Thymus (tissue), 14 donors: ENCODE measurements around the gene PHLDA1. TPM values are rescaled to one million over a fixed set of nuclear protein-coding genes. Genes with fewer than 3 reads are reported as not detected.

Source experiments
- DNase-seq, 9 donors: peaks; one replicate each; pipeline ENCODE4 v3.0.0-alpha.2; 2013; ENCODE audit warnings: low spot score in 9 of 9, low read depth in 6 of 9, missing footprints in 1 of 9
- H3K27ac ChIP-seq, 2 donors: one replicate each; pipeline ENCODE4 v1.5.1; 2013; ENCODE audit warnings: control low read depth in 1 of 2, low read depth in 1 of 2, low read length in 1 of 2, mild to moderate bottlenecking in 1 of 2, moderate library complexity in 1 of 2
- H3K27me3 ChIP-seq, 2 donors: one replicate each; pipeline ENCODE4 v1.5.1; 2013; ENCODE audit warnings: low read length in 1 of 2; ENCODE audit not compliant: control insufficient read depth in 2 of 2, insufficient read depth in 1 of 2
- H3K36me3 ChIP-seq, 2 donors: one replicate each; pipeline ENCODE4 v1.5.1; 2013; ENCODE audit warnings: low read length in 1 of 2, mild to moderate bottlenecking in 1 of 2, moderate library complexity in 1 of 2; ENCODE audit not compliant: control insufficient read depth in 2 of 2, insufficient read depth in 2 of 2
- H3K4me1 ChIP-seq, 2 donors: one replicate each; pipeline ENCODE4 v1.5.1; 2013; ENCODE audit warnings: low read length in 2 of 2; ENCODE audit not compliant: control insufficient read depth in 2 of 2, insufficient read depth in 2 of 2
- H3K4me3 ChIP-seq, 2 donors: one replicate each; pipeline ENCODE4 v1.5.1; 2013; ENCODE audit warnings: low read length in 2 of 2, control low read depth in 1 of 2, mild to moderate bottlenecking in 1 of 2
- H3K9me3 ChIP-seq, 2 donors: one replicate each; pipeline ENCODE4 v1.5.1; 2013; ENCODE audit warnings: low read length in 1 of 2, mild to moderate bottlenecking in 1 of 2; ENCODE audit not compliant: control insufficient read depth in 2 of 2, insufficient read depth in 1 of 2
- WGBS: extraction: QIAGEN DNeasy Blood & Tissue Kit; methylation state at CpG from one replicate; pipeline ENCODE4 v1.1.7; 2013; 5-methylcytosine and 5-hydroxymethylcytosine counted together
- long read RNA-seq, 10 donors: transcript quantifications; one replicate each; lab custom pipeline, GENCODE V29; 2026
- polyA plus RNA-seq: library from polyadenylated mRNA; stranded (reverse); fragments of 200-250 nt; gene quantifications from one replicate; pipeline ENCODE4 v1.2.3, GENCODE V29; 2013
- total RNA-seq: library from RNA; stranded (reverse); fragments of 120-200 nt; gene quantifications from one replicate; pipeline ENCODE4 v1.2.4, GENCODE V29; 2013
- donor health status: healthy.

The PHLDA1 gene
- total RNA-seq (7.1 TPM), polyA plus RNA-seq (8.3 TPM)
- long read RNA-seq, donor 1 = 0 reads
- long read RNA-seq, donor 2 = 0 reads
- long read RNA-seq, donor 3, full-length matches to known transcripts = 2 of 2 reads
- long read RNA-seq, donor 3, partial matches to known transcripts = 0 of 2 reads
- long read RNA-seq, donor 3, other reads (novel, unspliced or antisense) = 0 of 2 reads
- long read RNA-seq, donor 4, full-length matches to known transcripts = 4 of 4 reads
- long read RNA-seq, donor 4, partial matches to known transcripts = 0 of 4 reads
- long read RNA-seq, donor 4, other reads (novel, unspliced or antisense) = 0 of 4 reads
- long read RNA-seq, donor 5, full-length matches to known transcripts = 22 of 22 reads
- long read RNA-seq, donor 5, partial matches to known transcripts = 0 of 22 reads
- long read RNA-seq, donor 5, other reads (novel, unspliced or antisense) = 0 of 22 reads
- long read RNA-seq, donor 6, full-length matches to known transcripts = 7 of 7 reads
- long read RNA-seq, donor 6, partial matches to known transcripts = 0 of 7 reads
- long read RNA-seq, donor 6, other reads (novel, unspliced or antisense) = 0 of 7 reads
- long read RNA-seq, donor 7, full-length matches to known transcripts = 9 of 9 reads
- long read RNA-seq, donor 7, partial matches to known transcripts = 0 of 9 reads
- long read RNA-seq, donor 7, other reads (novel, unspliced or antisense) = 0 of 9 reads
- long read RNA-seq, donor 8, full-length matches to known transcripts = 5 of 5 reads
- long read RNA-seq, donor 8, partial matches to known transcripts = 0 of 5 reads
- long read RNA-seq, donor 8, other reads (novel, unspliced or antisense) = 0 of 5 reads
- long read RNA-seq, donor 9, full-length matches to known transcripts = 4 of 4 reads
- long read RNA-seq, donor 9, partial matches to known transcripts = 0 of 4 reads
- long read RNA-seq, donor 9, other reads (novel, unspliced or antisense) = 0 of 4 reads
- long read RNA-seq, donor 10, full-length matches to known transcripts = 4 of 4 reads
- long read RNA-seq, donor 10, partial matches to known transcripts = 0 of 4 reads
- long read RNA-seq, donor 10, other reads (novel, unspliced or antisense) = 0 of 4 reads

DNA sequence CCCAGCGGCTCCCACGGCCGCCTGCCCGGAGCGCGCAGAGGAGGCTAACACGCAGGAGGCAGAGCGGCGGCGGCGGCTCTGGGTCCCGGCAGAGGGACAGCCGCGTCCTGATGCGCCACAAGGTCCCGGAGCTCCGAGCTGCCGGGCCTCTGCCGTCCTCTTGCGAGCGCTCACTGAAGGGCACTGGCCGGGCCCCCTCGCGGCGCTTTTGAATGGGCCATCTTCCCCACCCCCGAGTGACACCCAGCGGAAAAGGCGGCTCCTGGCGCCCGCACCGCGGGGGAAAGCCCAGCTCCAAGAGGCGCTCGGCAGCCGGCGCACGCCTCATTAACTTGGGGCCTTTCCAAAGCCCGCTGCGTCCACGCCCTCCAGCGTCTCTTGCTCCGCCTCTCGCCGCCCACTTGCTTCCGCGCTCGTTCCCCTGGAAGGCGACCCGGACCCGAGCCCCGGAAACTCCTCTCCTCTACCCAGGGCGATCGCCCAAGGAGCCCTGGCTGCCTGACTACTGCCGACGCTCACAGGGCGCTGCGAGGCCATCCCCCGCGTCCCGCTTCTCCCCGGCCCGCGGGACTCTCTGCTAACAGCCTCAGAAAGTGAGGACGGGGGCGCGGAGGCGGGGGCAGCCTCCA lies at the start of gene PHLDA1:
Gene PHLDA1 (minus strand): TSS at position 363 of the 629 bp plus-strand sequence.
- Histone ChIP-seq H3K27ac (peak within 1 kb of the TSS; percentile 81 to 83), H3K4me3 (peak within 1 kb of the TSS; percentile 56 to 59), H3K36me3 (no peaks in the 10 kb centered on the region), H3K9me3 (no peaks in the 10 kb centered on the region), H3K4me1 (peaks cover 3 to 24% of the 10 kb centered on the region in 2 donors), H3K27me3 (peaks cover 7 to 61% of the 10 kb centered on the region in 2 donors)
- peak in 8 of 9 donors; percentile 36 to 86 (median 67) for DNase-seq
- WGBS = under 1% methylated on average over 67 of the region's 67 CpGs

DNA sequence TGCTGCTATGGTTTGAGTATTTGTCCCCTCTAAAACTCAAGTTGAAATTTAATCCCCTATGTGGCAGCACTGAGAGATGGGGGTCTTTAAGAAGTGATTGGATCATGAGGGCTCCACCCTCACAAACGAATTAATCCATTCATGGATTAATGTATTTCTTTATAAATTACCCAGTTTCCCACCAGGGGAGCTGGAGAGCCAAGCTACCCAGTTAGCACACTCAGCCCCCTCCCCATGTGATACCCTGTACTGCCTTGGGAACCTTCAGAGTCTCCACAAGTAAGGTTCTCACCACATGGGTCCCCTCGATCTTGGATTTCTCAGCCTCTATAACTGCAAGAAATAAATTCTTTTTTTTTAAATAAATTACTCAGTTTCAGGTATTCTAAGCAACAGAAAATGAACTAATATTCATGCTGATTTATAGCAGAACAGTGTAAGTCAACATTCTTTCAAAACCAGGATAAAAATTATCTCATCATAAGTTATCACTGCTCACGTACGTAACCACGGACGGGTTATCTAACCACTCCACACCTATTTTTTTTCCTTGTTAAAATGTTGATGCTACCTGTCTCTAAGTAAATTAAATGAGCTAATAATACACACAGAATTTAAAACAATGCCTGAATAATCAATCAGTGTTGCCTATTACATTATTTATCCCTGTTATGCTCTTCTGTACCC lies 49.3 kb upstream of the PHLDA1 start:
- Histone ChIP-seq H3K4me1 (peaks cover 14 to 16% of the 10 kb centered on the region in 2 donors), H3K4me3 (no peak overlapping the region), H3K9me3 (peaks cover 0 to 3% of the 10 kb centered on the region in 2 donors), H3K27ac (no peak overlapping the region), H3K36me3 (peaks cover 0 to 12% of the 10 kb centered on the region in 2 donors), H3K27me3 (no peaks in the 10 kb centered on the region)
- DNase-seq = no peak
- WGBS = 87% methylated on average over 6 of the region's 6 CpGs

DNA sequence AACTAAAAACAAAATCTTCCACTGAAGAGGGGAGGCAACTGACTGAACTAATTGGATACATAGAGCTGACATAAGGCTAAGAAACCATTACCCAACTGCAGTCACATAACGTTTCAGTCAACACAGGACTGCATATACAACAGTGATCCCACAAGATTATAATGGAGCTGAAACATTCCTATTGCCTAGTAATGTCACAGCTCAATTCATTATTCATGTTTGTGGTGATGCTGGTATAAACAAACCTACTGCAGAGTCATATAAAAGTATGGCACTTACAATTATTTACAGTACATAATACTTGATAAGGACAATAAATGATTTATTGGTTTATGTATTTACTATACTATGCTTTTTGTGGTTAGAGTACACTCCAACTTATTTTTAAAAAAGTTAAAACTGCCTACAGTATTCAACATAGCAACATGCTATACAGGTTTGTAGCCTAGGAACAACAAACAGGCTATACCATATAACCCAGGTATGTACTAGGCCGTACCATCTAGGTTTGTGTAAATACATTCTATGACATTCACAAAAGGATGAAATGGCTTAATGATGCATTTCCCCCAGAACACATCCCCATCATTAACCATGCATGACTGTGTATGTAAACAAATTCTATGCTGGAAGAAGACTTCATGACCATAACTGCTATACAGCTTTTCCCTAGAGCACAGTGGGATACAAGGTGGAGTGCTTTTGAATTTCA lies 48.6 kb upstream of the PHLDA1 start:
- WGBS = 94% methylated on average over 2 of the region's 2 CpGs
- no peak overlapping the region for H3K27ac ChIP-seq
- no peak for DNase-seq

DNA sequence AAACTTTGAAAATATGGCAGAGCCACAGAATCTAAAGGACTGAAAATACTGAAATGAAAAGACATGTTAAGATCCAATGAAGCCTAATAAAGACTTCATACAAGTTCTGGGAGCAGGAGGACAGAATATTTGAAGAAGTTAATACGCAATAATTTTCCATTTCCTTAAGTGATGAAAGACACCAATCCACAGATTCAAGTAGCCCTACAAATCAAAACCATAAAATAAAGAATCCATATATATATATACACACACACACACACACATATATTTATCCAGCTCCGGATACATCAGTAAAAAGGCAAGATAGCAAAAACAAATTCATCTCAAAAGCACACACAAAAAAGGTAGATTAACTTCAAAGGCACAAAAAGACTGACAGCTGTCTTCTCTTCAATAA lies 47.2 kb upstream of the PHLDA1 start:
- no peak overlapping the region for H3K27ac ChIP-seq
- peaks cover 9 to 10% of the 10 kb centered on the region in 2 donors for H3K4me1 ChIP-seq
- no peak for DNase-seq

More for the DNA sequence above, 48.6 kb upstream of the PHLDA1 start:
- no peaks in the 10 kb centered on the region for H3K27me3 ChIP-seq
- H3K36me3 ChIP-seq = peaks cover 0 to 14% of the 10 kb centered on the region in 2 donors
- peaks cover 10 to 12% of the 10 kb centered on the region in 2 donors for H3K4me1 ChIP-seq
- H3K9me3 ChIP-seq = peaks cover 0 to 3% of the 10 kb centered on the region in 2 donors
- no peak overlapping the region for H3K4me3 ChIP-seq

DNA sequence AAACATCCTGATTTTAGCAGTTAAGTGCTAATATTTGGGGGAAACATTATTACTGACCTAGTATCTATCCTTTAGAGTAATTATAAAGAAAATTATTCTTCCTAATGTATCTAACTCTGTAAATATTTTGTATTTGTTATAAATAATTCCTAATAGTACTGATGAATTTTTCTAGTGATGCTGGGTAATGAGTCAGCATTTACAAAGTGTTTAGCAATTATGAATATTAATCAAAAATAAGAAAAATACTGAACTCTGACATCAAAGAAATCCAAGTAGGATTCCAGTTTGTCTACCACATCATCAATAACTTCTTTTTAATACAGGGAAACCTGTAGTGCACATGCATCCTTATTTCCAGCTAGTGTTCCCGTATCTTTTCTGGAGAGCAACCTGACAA lies 43.9 kb upstream of the PHLDA1 start:
- H3K27ac ChIP-seq = no peak overlapping the region
- no peak for DNase-seq
- peaks cover 0 to 3% of the 10 kb centered on the region in 2 donors for H3K9me3 ChIP-seq
- WGBS = 94% methylated on average over 1 of the region's 1 CpG
- no peaks in the 10 kb centered on the region for H3K27me3 ChIP-seq
- no peak overlapping the region for H3K4me3 ChIP-seq
- peaks cover 0 to 28% of the 10 kb centered on the region in 2 donors for H3K36me3 ChIP-seq
- H3K4me1 ChIP-seq = no peaks in the 10 kb centered on the region

More for the DNA sequence above, 47.2 kb upstream of the PHLDA1 start:
- Histone ChIP-seq H3K9me3 (peaks cover 0 to 3% of the 10 kb centered on the region in 2 donors), H3K36me3 (peaks cover 0 to 14% of the 10 kb centered on the region in 2 donors), H3K27me3 (no peaks in the 10 kb centered on the region), H3K4me3 (no peak overlapping the region)
- 90% methylated on average over 2 of the region's 2 CpGs for WGBS

DNA sequence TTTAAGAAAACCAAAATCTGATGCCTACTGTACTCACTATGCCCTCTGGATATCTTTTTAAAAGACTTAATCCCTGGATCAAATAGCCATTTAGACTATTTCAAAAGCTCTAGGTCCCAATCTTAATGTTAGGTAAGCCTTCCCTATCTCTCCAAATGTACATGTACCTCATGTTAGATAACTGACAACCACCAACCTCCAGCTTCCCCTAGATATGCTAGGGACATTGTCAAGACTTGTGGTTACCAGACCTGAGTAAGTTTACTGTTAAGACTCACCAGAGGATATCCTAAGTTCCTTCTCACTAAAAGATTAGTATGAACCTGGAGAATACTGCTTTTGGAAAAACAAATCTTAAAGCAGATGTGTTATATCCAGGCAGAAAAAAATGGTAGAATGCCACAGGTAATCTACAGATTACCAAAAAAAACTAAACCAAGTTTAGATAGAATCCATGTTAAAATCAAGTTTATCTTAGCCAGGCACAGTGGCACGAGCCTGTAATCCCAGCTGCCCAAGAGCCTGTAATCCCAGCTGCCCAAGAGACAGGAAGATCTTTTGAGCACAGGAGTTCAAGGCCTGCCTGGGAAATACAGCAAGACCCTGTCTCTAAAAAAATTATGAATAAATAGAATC lies 43.2 kb upstream of the PHLDA1 start:
- 95% methylated on average over 1 of the region's 1 CpG for WGBS
- no peaks in the 10 kb centered on the region for H3K27me3 ChIP-seq
- peaks cover 0 to 3% of the 10 kb centered on the region in 2 donors for H3K9me3 ChIP-seq
- H3K4me1 ChIP-seq = no peaks in the 10 kb centered on the region
- no peak for DNase-seq
- peaks cover 0 to 28% of the 10 kb centered on the region in 2 donors for H3K36me3 ChIP-seq
- H3K4me3 ChIP-seq = no peak overlapping the region
- H3K27ac ChIP-seq = no peak overlapping the region

DNA sequence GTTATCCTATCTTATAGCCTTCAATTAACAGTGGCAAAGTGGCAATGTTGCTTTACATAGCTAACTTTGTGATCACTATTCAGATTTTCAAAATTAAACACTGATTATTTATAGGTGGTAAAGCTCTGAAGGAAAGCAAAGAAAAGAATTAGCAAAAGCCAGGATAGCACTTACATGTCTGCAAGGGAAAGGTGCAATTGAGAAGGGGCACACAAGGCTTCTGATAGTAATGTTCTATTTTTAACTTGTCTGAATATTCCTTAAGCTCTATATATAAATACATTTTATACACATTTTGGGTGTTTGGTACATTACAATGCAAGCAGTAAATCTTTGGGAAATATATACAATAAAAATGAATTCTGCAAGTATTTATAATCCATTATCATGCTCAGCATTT lies 42.0 kb upstream of the PHLDA1 start:
- Histone ChIP-seq H3K9me3 (no peaks in the 10 kb centered on the region), H3K36me3 (peaks cover 0 to 26% of the 10 kb centered on the region in 2 donors), H3K4me1 (no peaks in the 10 kb centered on the region), H3K27ac (no peak overlapping the region), H3K4me3 (no peak overlapping the region), H3K27me3 (no peaks in the 10 kb centered on the region)
- DNase-seq = no peak
